HG03108 (cell line): ENCODE measurements around the gene NKAIN2.
"Not testable (repeated sequence)": the region's sequence is repeated elsewhere in the genome, so short reads cannot be mapped to it uniquely, and the experiment has no call there.

Experiments used
- ATAC-seq: cut with Tn5 transposase; IDR thresholded peaks from one replicate; pipeline ENCODE4 v1.9.1; 2021; ENCODE audit warnings: moderate library complexity; ENCODE audit not compliant: unreplicated experiment

Gene NKAIN2

DNA sequence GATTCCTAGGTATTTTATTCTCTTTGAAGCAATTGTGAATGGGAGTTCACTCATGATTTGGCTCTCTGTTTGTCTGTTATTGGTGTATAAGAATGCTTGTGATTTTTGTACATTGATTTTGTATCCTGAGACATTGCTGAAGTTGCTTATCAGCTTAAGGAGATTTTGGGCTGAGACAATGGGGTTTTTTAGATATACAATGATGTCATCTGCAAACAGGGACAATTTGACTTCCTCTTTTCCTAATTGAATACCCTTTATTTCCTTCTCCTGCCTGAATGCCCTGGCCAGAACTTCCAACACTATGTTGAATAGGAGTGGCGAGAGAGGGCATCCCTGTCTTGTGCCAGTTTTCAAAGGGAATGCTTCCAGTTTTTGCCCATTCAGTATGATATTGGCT lies 363.6 kb downstream of the NKAIN2 start:
- ATAC-seq, result not testable (repeated sequence)

- ATAC-seq, result no peak
Measured at GRCh38 chr6:124190256-124190655, 386.6 kb downstream of the NKAIN2 start.

GRCh38 chr6:124193132-124193531 lies 389.5 kb downstream of the NKAIN2 start:
- ATAC-seq, result no peak

DNA sequence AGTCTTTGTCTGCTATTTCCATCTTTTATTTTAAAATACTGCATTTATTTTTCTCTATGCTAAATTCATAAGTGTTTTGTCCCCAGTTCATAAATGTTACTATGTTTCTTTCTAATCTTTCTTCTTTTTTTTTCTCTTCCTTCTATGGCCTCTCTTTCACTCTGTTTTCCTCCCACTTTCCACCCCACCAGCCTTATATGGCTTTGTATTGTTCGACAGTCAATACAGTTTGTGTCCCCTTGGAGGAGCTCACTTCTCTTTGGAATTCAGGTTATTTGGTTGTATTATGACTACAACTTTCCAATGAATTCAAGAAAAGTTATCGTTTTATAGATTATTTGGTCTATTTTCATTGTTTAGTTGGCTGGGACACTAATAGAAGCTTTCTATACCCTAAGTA lies 393.5 kb downstream of the NKAIN2 start:
- no peak for ATAC-seq

DNA sequence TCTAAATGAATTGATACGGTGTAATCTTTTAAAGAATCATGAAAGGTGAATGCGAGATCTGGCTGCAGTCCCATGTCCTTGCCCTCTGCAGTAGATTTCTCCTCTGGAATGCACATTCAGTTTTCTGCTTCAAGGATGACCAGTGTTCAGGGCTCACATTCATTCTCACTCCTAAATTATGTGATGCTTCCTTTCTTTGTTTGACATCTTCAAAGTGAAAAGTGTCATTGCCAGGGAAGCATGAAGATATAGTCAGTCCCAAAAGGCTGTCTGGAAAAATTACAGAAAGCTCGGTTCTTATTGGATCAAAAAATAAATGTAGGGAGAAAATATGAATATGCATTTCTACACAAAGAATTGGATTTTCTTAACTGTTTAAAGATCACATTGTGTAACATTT lies 395.6 kb downstream of the NKAIN2 start:
- no peak for ATAC-seq

GRCh38 chr6:124200661-124201060 lies 397.0 kb downstream of the NKAIN2 start:
- no peak for ATAC-seq

GRCh38 chr6:124203101-124203811 lies 399.6 kb downstream of the NKAIN2 start:
- ATAC-seq, result no peak

- no peak for ATAC-seq
Measured at GRCh38 chr6:124203812-124204167, 400.1 kb downstream of the NKAIN2 start.

DNA sequence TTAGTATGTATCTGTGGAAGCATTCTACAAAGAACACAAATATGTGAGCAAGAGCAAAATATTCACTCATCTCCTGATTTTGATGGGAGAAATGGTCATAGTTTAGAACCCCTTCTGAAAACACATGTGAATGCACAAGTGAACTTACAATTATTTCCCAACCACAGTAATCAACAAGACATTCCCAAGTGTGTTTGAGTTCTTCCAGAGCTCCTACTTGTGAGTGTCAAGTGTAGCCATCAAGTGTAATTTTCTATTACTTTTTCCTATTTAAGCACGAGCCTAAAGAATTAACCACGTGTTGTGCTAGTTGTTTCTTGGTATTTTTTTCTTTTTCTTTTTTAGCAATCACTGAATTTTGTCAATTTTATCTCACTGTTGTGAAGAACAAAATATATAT lies 402.3 kb downstream of the NKAIN2 start:
- ATAC-seq, result no peak

GRCh38 chr6:124223611-124224345 lies 420.1 kb downstream of the NKAIN2 start:
- ATAC-seq, result no peak

- ATAC-seq, result no peak
Measured at GRCh38 chr6:124226396-124226795, 422.7 kb downstream of the NKAIN2 start.

- no peak for ATAC-seq
Measured at GRCh38 chr6:124233221-124233620, 429.6 kb downstream of the NKAIN2 start.

DNA sequence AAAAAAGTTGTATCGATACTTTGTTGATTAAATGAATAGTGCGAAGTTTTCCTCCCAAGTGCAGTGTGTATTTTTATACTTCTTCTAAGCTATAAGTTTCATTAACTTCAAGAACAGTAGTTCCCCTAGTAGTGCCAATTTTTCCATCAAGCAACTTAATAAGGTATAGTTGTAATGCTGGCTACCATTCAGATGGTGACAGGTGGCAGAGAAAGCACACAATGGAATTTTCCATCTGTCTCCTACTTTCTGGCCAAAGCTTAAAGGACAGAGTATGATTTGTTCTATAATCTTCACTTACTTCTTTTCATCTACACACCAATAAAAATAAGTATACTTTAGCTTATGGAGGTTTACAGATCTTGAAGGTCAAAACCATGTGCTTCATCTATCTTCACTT lies 431.1 kb downstream of the NKAIN2 start:
- no peak for ATAC-seq

GRCh38 chr6:124237911-124238310 lies 434.2 kb downstream of the NKAIN2 start:
- no peak for ATAC-seq

GRCh38 chr6:124238408-124238807 lies 434.7 kb downstream of the NKAIN2 start:
- ATAC-seq, result not testable (repeated sequence)

GRCh38 chr6:124254941-124255685 lies 451.4 kb downstream of the NKAIN2 start:
- ATAC-seq, result no peak

DNA sequence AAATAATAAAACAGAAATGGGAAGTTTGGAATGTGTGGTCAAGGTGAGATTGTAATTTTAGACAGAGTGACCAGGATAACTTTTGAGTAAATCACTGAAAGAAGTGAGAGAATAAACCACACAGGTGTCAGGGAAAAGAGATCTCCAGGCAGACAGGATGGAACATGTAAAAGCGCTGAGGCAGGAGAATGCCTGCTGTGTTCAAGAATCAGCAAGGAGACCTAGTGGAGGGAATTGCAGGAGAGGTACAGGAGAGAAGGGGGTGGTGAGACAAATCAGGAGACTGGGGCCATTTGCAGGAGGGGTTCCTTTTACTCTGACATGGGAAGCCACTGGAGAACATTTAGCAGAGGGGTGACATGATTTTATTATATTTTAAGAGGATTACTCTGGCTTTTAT lies 456.7 kb downstream of the NKAIN2 start:
- no peak for ATAC-seq

DNA sequence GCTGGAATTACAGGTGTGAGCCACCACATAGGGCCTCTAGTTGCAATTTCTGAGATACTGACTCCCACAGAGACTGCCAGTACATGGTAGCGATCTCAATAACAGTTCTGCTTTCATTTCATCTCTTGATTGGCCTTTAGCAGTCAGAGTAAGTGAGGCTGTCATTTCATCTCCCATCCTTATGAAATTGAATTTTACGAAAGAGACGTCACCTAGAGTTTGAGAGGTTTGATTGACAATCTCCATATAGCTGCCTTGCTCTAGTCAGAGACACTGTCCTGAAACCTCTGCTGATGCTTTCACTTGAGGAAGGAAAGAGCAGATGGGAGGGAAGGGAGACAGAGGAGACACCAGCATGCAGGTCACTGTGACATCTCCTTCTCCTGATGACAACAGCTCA lies 466.1 kb downstream of the NKAIN2 start:
- ATAC-seq, result no peak

DNA sequence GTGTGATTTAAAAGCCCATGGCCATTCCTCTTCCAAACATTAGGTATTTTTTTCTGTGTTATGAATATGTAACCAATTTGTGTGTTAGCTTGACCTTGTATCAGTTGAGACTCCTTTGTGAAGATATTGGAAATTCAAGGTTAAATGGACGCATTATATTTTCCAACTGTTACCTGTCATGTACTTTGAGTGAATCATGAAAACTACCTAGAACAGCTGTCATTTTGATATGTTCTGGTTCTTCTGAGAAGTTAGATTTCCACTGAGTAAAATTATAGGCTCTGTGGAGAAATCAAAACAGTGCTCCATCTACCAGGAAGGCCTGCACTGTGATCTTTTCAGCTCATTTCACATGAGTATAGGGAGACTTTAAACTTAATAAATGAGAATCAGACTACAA lies 470.0 kb downstream of the NKAIN2 start:
- ATAC-seq, result no peak

DNA sequence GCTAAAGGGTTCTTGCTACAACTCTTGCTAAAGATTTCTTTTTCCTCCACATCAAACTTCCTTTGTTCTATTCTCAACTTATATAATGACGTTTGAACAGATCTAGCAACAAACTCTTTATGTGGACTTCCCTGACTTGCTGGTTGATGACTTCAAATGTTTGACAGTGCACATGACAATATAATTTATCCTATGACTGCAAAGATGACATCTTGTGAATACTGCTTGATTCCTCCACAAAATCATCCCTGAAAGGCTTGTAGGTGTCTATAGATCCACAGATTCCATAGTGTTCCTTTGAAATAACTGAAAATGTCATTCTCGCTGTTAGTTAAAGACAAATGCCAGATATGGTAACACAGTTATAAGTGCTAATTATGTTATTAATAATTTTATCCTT lies 478.9 kb downstream of the NKAIN2 start:
- ATAC-seq, result no peak

- ATAC-seq, result no peak
Measured at GRCh38 chr6:124283486-124283885, 479.8 kb downstream of the NKAIN2 start.

- no peak for ATAC-seq
Measured at GRCh38 chr6:124285146-124285545, 481.5 kb downstream of the NKAIN2 start.
